Activated naive CD8-positive, alpha-beta T cell treated with anti-CD3 and anti-CD28 coated beads, Interleukin-2, amount 10 ng/mL, durations not matched to agents 7 days and 5 days (primary cell): ENCODE results near the gene NRXN3. TPM values are rescaled to one million over a fixed set of nuclear protein-coding genes. Genes with fewer than 3 reads are reported as not detected.
"Not testable (repeated sequence)": the region's sequence is repeated elsewhere in the genome, so short reads cannot be mapped to it uniquely, and the experiment has no call there.

ENCODE experiments used
- ATAC-seq: fragments of 150-1000 bp; cut with Tn5 transposase; one replicate; pipeline ENCODE4 v1.10.0; 2021; ENCODE audit warnings: low read depth, moderate library complexity
- POLR2A ChIA-PET: fragments of 350-600 bp; sonication (Branson Sonifier 250); formaldehyde crosslinking; loops from one replicate; lab custom pipeline; 2021; ENCODE audit warnings: antibody characterized with exemption; lab: Charles Lee
- DNase-seq: peaks from one replicate; pipeline ENCODE4 v3.0.0; 2021
- H3K27ac Mint-ChIP-seq: one replicate; pipeline ENCODE4 v1.8.0; 2022; ENCODE audit warnings: mild to moderate bottlenecking, mixed read lengths
- H3K27me3 Mint-ChIP-seq: one replicate; pipeline ENCODE4 v1.8.0; 2022; ENCODE audit warnings: mild to moderate bottlenecking, moderate library complexity, mixed read lengths
- H3K36me3 Mint-ChIP-seq: one replicate; pipeline ENCODE4 v1.8.0; 2021; ENCODE audit warnings: mild to moderate bottlenecking, mixed read lengths
- H3K4me1 Mint-ChIP-seq: one replicate; pipeline ENCODE4 v1.8.0; 2021; ENCODE audit warnings: mixed read lengths
- H3K4me3 Mint-ChIP-seq: one replicate; pipeline ENCODE4 v1.8.0; 2022; ENCODE audit warnings: mild to moderate bottlenecking, moderate library complexity, mixed read lengths
- H3K9me3 Mint-ChIP-seq: one replicate; pipeline ENCODE4 v1.8.0; 2021; ENCODE audit warnings: mixed read lengths
- total RNA-seq, 2 experiments: library from RNA; stranded (reverse); gene quantifications; one replicate each; pipeline ENCODE4 v1.2.3, GENCODE V29; 2021

The NRXN3 gene
- total RNA-seq, 2 experiments from 2014 or later: not detected

- POLR2A ChIA-PET, ATAC-seq, H3K9me3 Mint-ChIP-seq, DNase-seq, H3K27me3 Mint-ChIP-seq, H3K27ac Mint-ChIP-seq, H3K4me3 Mint-ChIP-seq, H3K36me3 Mint-ChIP-seq, H3K4me1 Mint-ChIP-seq: not testable (repeated sequence)
Observed at GRCh38 chr14:78541788-78542187, 371.6 kb downstream of the NRXN3 start.

GRCh38 chr14:78543433-78543832, 373.3 kb downstream of the NRXN3 start:
- H3K36me3 Mint-ChIP-seq: no peaks in the 10 kb centered on the region
- H3K27me3 Mint-ChIP-seq: no peaks in the 10 kb centered on the region
- H3K4me3 Mint-ChIP-seq: no peak overlapping the region
- no peak overlapping the region for H3K27ac Mint-ChIP-seq
- H3K4me1 Mint-ChIP-seq: no peaks in the 10 kb centered on the region
- POLR2A ChIA-PET: no interaction called here
- DNase-seq (no peak), ATAC-seq (no peak)
- H3K9me3 Mint-ChIP-seq: no peaks in the 10 kb centered on the region

- Mint-ChIP-seq H3K27me3 (peaks cover 6% of the 10 kb centered on the region), H3K4me1 (peaks cover 2% of the 10 kb centered on the region), H3K27ac (no peak overlapping the region), H3K36me3 (no peaks in the 10 kb centered on the region), H3K4me3 (no peak overlapping the region), H3K9me3 (no peaks in the 10 kb centered on the region)
- DNase-seq: no peak
- ATAC-seq: no peak
- POLR2A ChIA-PET: no interaction called here
Observed at GRCh38 chr14:78561074-78561473, 390.9 kb downstream of the NRXN3 start.

GRCh38 chr14:78566026-78566858, 396.1 kb downstream of the NRXN3 start:
- Mint-ChIP-seq H3K27me3 (peaks cover 4% of the 10 kb centered on the region), H3K9me3 (no peaks in the 10 kb centered on the region), H3K27ac (no peak overlapping the region), H3K4me3 (peak overlapping the region; percentile 22), H3K36me3 (no peaks in the 10 kb centered on the region), H3K4me1 (peaks cover 2% of the 10 kb centered on the region)
- DNase-seq (peak; percentile 57), ATAC-seq (peak; percentile 84)
- POLR2A ChIA-PET: no interaction called here

- POLR2A ChIA-PET: no interaction called here
- ATAC-seq (no peak), DNase-seq (no peak)
- H3K9me3 Mint-ChIP-seq: no peaks in the 10 kb centered on the region
- no peak overlapping the region for H3K4me3 Mint-ChIP-seq
- H3K4me1 Mint-ChIP-seq: peaks cover 2% of the 10 kb centered on the region
- H3K36me3 Mint-ChIP-seq: no peaks in the 10 kb centered on the region
- no peak overlapping the region for H3K27ac Mint-ChIP-seq
- peaks cover 4% of the 10 kb centered on the region for H3K27me3 Mint-ChIP-seq
Observed at GRCh38 chr14:78566859-78567172, 396.6 kb downstream of the NRXN3 start.

GRCh38 chr14:78567343-78567742, 397.2 kb downstream of the NRXN3 start:
- H3K27me3 Mint-ChIP-seq: peaks cover 4% of the 10 kb centered on the region
- no peak overlapping the region for H3K27ac Mint-ChIP-seq
- DNase-seq (no peak), ATAC-seq (no peak)
- H3K9me3 Mint-ChIP-seq: peaks cover 3% of the 10 kb centered on the region
- POLR2A ChIA-PET: no interaction called here
- H3K4me3 Mint-ChIP-seq: no peak overlapping the region
- H3K4me1 Mint-ChIP-seq: peaks cover 2% of the 10 kb centered on the region
- no peaks in the 10 kb centered on the region for H3K36me3 Mint-ChIP-seq

- H3K36me3 Mint-ChIP-seq: not testable (repeated sequence)
- peaks cover 14% of the 10 kb centered on the region for H3K9me3 Mint-ChIP-seq
Observed at GRCh38 chr14:78573736-78574135, 403.6 kb downstream of the NRXN3 start.

GRCh38 chr14:78576437-78577166, 406.4 kb downstream of the NRXN3 start:
- no peaks in the 10 kb centered on the region for H3K4me1 Mint-ChIP-seq
- no peak overlapping the region for H3K27ac Mint-ChIP-seq
- POLR2A ChIA-PET: no interaction called here
- no peaks in the 10 kb centered on the region for H3K27me3 Mint-ChIP-seq
- H3K4me3 Mint-ChIP-seq: no peak overlapping the region
- DNase-seq (no peak), ATAC-seq (no peak)
- peaks cover 14% of the 10 kb centered on the region for H3K9me3 Mint-ChIP-seq
- H3K36me3 Mint-ChIP-seq: no peaks in the 10 kb centered on the region

More at GRCh38 chr14:78573736-78574135, 403.6 kb downstream of the NRXN3 start:
- H3K4me3 Mint-ChIP-seq, DNase-seq, H3K27me3 Mint-ChIP-seq, H3K4me1 Mint-ChIP-seq, ATAC-seq, POLR2A ChIA-PET, H3K27ac Mint-ChIP-seq: not testable (repeated sequence)

GRCh38 chr14:78581229-78581628, 411.1 kb downstream of the NRXN3 start:
- POLR2A ChIA-PET: no interaction called here
- no peaks in the 10 kb centered on the region for H3K4me1 Mint-ChIP-seq
- no peak overlapping the region for H3K27ac Mint-ChIP-seq
- DNase-seq: no peak
- H3K9me3 Mint-ChIP-seq: no peaks in the 10 kb centered on the region
- ATAC-seq: no peak
- H3K4me3 Mint-ChIP-seq: no peak overlapping the region
- H3K27me3 Mint-ChIP-seq: peaks cover 6% of the 10 kb centered on the region
- no peaks in the 10 kb centered on the region for H3K36me3 Mint-ChIP-seq

GRCh38 chr14:78586681-78587080, 416.5 kb downstream of the NRXN3 start:
- H3K9me3 Mint-ChIP-seq: no peaks in the 10 kb centered on the region
- no peaks in the 10 kb centered on the region for H3K36me3 Mint-ChIP-seq
- no peak overlapping the region for H3K4me3 Mint-ChIP-seq
- DNase-seq (no peak), ATAC-seq (no peak)
- POLR2A ChIA-PET: no interaction called here
- no peaks in the 10 kb centered on the region for H3K4me1 Mint-ChIP-seq
- peaks cover 6% of the 10 kb centered on the region for H3K27me3 Mint-ChIP-seq
- no peak overlapping the region for H3K27ac Mint-ChIP-seq

- DNase-seq (no peak), ATAC-seq (no peak)
- Mint-ChIP-seq H3K27me3 (no peaks in the 10 kb centered on the region), H3K9me3 (no peaks in the 10 kb centered on the region), H3K4me1 (no peaks in the 10 kb centered on the region), H3K4me3 (no peak overlapping the region), H3K27ac (no peak overlapping the region), H3K36me3 (no peaks in the 10 kb centered on the region)
- POLR2A ChIA-PET: no interaction called here
Observed at GRCh38 chr14:78588906-78589305, 418.7 kb downstream of the NRXN3 start.

GRCh38 chr14:78592616-78593219, 422.5 kb downstream of the NRXN3 start:
- Mint-ChIP-seq H3K27me3 (no peaks in the 10 kb centered on the region), H3K27ac (no peak overlapping the region), H3K9me3 (no peaks in the 10 kb centered on the region), H3K36me3 (no peaks in the 10 kb centered on the region), H3K4me3 (no peak overlapping the region), H3K4me1 (no peaks in the 10 kb centered on the region)
- DNase-seq (no peak), ATAC-seq (no peak)
- POLR2A ChIA-PET: no interaction called here

GRCh38 chr14:78593949-78594348, 423.8 kb downstream of the NRXN3 start:
- Mint-ChIP-seq H3K4me3 (no peak overlapping the region), H3K27ac (no peak overlapping the region), H3K27me3 (no peaks in the 10 kb centered on the region), H3K9me3 (no peaks in the 10 kb centered on the region), H3K4me1 (no peaks in the 10 kb centered on the region), H3K36me3 (no peaks in the 10 kb centered on the region)
- POLR2A ChIA-PET: no interaction called here
- no peak for DNase-seq
- no peak for ATAC-seq

- no peaks in the 10 kb centered on the region for H3K4me1 Mint-ChIP-seq
- H3K36me3 Mint-ChIP-seq: no peaks in the 10 kb centered on the region
- H3K27ac Mint-ChIP-seq: no peak overlapping the region
- peaks cover 2% of the 10 kb centered on the region for H3K27me3 Mint-ChIP-seq
- no peak overlapping the region for H3K4me3 Mint-ChIP-seq
- DNase-seq (no peak), ATAC-seq (no peak)
- POLR2A ChIA-PET: no interaction called here
- no peaks in the 10 kb centered on the region for H3K9me3 Mint-ChIP-seq
Observed at GRCh38 chr14:78595797-78596196, 425.6 kb downstream of the NRXN3 start.
